GM12801 (cell line): ENCODE measurements around the gene RASSF3.

Experiments
- TF ChIP-seq, protein P1 (sequence below): IDR thresholded peaks from one replicate; pipeline ENCODE4 v1.5.1; 2011; ENCODE audit warnings: control low read depth; ENCODE audit not compliant: insufficient read length; ENCODE audit errors: extremely low read depth

The RASSF3 gene

DNA sequence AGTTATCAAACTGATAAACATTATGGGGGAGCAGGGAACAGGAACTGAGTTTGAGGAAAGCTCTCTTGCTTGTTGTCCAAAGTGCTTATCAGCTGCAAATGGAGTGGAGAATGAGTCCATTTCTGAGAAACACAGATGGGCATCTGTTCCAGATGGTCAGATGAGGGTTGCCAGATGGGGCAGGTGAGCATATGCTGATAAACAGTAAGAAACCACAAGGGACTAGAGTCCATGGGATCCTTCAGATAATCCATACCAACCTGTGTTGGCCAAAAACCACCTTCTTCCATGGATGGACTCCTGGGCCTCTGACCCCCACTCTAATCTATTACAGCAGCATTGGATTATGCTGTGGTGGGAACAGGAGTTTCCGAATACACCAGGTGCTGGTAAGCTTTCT is 110.6 kb downstream of the RASSF3 start:
- TF ChIP-seq, protein P1, sequence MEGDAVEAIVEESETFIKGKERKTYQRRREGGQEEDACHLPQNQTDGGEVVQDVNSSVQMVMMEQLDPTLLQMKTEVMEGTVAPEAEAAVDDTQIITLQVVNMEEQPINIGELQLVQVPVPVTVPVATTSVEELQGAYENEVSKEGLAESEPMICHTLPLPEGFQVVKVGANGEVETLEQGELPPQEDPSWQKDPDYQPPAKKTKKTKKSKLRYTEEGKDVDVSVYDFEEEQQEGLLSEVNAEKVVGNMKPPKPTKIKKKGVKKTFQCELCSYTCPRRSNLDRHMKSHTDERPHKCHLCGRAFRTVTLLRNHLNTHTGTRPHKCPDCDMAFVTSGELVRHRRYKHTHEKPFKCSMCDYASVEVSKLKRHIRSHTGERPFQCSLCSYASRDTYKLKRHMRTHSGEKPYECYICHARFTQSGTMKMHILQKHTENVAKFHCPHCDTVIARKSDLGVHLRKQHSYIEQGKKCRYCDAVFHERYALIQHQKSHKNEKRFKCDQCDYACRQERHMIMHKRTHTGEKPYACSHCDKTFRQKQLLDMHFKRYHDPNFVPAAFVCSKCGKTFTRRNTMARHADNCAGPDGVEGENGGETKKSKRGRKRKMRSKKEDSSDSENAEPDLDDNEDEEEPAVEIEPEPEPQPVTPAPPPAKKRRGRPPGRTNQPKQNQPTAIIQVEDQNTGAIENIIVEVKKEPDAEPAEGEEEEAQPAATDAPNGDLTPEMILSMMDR: no peak

DNA sequence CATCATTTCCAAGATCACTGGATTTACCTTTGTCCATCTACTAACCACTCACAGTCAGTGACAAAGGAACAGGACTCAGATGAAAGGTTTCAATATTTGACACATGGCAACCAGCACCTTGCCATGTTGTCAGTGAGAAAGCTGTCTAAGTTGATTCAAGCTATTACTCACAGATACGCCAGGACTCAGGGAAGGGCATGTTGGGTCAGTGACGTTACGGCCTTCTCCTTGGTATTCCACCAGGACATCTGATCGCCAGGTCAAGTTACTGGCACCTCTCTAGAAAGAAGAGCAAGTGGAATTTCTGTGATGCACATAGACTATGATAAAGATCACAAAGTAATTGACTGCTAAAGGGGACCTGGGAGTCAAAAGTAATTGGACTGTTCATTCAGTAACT is 112.5 kb downstream of the RASSF3 start:
- TF ChIP-seq, protein P1: no peak

DNA sequence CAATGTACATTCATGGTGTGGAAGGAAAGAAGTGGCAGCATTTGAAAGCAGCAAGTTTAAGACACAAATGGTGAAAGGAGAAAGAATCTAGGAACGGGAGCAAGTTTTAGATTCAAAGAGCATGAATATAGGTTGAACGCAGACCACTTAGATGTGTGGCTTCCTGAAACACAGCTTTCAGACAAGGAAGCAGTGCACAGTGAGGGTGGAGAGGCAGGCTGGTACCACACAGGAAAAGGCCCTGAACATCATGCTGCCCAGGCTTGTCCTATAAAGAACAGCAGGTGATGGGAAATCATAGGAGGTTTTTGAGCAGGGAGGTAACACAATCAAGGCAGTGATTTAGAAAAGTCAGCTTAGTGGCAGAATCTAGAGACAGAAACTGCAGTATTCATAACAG is 113.3 kb downstream of the RASSF3 start:
- TF ChIP-seq, protein P1: no peak

DNA sequence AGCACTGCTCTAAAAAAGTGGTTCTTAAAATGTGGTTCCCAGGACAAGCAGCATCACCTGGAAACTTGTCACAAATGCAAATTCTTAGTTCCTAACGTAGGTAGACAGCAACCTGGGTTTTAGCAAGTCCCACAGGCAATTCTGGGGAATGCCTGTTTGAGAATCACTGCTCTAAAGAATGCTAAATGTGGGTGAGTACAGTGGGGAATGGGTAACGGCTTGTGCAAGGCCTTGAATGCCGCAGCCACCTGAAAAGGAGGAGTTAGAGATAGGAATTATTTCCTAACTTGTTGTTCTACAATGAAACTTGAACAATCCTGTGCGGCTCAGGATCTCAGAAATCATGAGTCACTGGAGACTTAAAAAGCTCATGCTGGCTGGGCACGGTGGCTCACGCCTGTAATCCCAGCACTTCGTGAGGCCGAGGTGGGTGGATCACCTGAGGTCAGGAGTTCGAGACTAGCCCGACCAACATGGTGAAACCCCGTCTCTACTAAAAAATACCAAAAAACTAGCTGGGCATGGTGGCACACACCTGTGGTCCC is 114.0 kb downstream of the RASSF3 start:
- TF ChIP-seq, protein P1: no peak

DNA sequence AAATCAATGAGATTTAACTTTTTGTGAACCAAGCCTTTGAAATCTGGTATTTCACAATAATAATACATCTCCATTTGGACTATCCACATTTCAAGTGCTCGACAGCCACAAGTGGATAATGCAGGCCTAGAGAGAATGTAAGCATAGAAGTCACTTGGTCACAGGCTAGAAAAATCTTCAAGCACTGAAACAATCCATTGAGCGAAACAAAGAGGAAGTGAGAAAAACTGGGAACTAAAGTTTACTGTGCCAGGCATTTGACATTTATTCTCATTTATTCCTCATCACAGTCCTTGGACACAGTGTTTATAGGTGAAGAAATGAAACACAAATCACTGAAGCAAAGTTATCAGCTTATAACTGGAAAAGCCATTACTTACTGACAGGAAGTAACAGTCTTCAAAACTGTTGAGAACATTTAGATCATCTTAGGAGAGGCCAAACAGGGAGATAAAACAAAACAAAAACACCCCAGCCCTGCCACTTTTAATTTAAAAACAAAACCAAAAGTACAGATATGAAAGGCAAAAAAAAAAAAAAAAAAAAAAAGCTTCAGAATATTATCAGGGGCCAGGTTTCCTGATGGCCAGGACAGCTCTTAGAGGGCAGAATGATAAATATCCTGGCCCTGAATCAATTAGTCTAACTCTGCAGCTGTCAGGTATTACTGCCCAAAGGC is 119.8 kb downstream of the RASSF3 start:
- TF ChIP-seq, protein P1: no peak

DNA sequence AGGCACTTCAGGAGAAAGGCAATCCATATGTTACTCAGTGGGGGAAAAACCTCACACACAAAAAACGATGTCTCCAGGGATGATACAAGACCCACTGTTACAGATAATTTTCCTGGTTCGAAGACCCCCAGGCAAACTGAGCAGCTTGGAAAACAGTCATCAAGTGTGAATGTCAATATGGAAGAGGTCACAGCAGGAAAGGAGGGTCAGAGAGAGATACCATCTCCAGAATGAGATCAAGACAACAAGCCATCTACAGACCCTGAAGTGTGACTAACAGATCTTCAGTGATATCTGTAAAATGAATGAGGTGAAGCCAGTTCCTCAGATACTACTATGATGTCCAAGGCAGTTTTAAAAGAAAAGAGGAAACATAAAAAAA is 120.3 kb downstream of the RASSF3 start:
- TF ChIP-seq, protein P1: no peak

DNA sequence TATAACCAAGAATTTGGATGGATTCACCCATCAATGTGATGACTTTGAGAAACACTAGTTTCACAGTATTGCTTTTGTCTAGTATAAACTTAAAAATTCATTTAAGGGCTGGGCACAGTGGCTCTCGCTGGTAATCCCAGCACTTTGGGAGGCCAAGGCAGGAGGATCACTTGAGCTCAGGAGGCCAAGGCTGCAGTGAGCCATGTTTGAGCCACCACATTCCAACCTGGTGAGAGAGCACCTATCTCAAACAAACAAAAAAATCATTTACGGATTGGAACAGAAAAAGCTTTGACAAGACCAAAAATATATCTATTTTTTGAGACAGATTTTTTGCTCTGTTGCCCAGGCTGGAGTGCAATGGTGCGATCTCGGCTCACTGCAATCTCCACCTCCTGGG is 121.4 kb downstream of the RASSF3 start:
- TF ChIP-seq, protein P1: no peak

DNA sequence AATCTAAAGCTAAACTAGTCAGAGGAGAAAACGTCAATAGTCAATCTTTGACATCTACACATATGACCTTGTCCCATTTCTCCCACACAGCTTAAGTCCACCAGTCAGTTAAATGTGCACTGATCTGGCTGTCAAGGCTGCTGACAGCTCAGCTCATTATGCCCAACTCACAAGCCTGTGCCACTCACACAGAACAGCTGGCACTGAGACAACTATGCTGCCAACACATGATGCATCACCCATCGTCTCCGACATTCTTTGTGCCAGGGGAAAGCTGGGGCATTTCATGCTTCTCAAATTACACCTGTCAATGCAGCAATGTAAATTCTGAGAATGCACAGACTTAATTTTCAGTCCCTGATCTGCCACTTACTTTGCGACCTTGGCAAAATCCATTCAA is 123.6 kb downstream of the RASSF3 start:
- TF ChIP-seq, protein P1: no peak
